H9 (cell line): ENCODE results near the gene SLC25A53. TPM values are rescaled to one million over a fixed set of nuclear protein-coding genes. Genes with fewer than 3 reads are reported as not detected.

Source experiments
- DNase-seq: peaks from one replicate; pipeline ENCODE4 v3.0.0-alpha.2; 2017
- H2AFZ ChIP-seq: one replicate; pipeline ENCODE4 v1.6.1; 2013; ENCODE audit warnings: mild to moderate bottlenecking, low read length, control low read depth, moderate library complexity
- H2AK5ac ChIP-seq: 2 replicates; pipeline ENCODE4 v1.6.1; 2013; ENCODE audit warnings: low read length, control low read depth, mixed read lengths; ENCODE audit not compliant: insufficient read length
- H2BK120ac ChIP-seq: one replicate; pipeline ENCODE4 v1.6.1; 2013; ENCODE audit warnings: low read depth, mild to moderate bottlenecking, low read length, control low read depth, inconsistent platforms; ENCODE audit not compliant: poor library complexity, severe bottlenecking
- H2BK12ac ChIP-seq: 2 replicates; pipeline ENCODE4 v1.6.1; 2013; ENCODE audit warnings: low read length, control low read depth, mixed read lengths, low read depth; ENCODE audit not compliant: insufficient read length
- H2BK15ac ChIP-seq: 2 replicates; pipeline ENCODE4 v1.6.1; 2013; ENCODE audit warnings: low read depth, low read length, control low read depth
- H2BK20ac ChIP-seq: one replicate; pipeline ENCODE4 v1.6.1; 2013; ENCODE audit warnings: low read depth, mild to moderate bottlenecking, low read length, control low read depth, inconsistent platforms; ENCODE audit not compliant: poor library complexity, severe bottlenecking
- H2BK5ac ChIP-seq: 2 replicates; pipeline ENCODE4 v1.6.1; 2013; ENCODE audit warnings: low read length, control low read depth, mixed read lengths; ENCODE audit not compliant: insufficient read length
- H3K14ac ChIP-seq: 2 replicates; pipeline ENCODE4 v1.6.1; 2013; ENCODE audit warnings: low read length, control low read depth; ENCODE audit not compliant: insufficient read depth
- H3K18ac ChIP-seq: 2 replicates; pipeline ENCODE4 v1.6.1; 2013; ENCODE audit warnings: low read depth, mild to moderate bottlenecking, mixed read lengths, low read length, control low read depth; ENCODE audit not compliant: insufficient read length
- H3K23ac ChIP-seq: 2 replicates; pipeline ENCODE4 v1.6.1; 2013; ENCODE audit warnings: low read length, control low read depth, mixed read lengths, low read depth; ENCODE audit not compliant: insufficient read length
- H3K23me2 ChIP-seq: 2 replicates; pipeline ENCODE4 v1.6.1; 2013; ENCODE audit warnings: low read depth, mild to moderate bottlenecking, mixed read lengths, low read length, control low read depth; ENCODE audit not compliant: insufficient read length, poor library complexity, severe bottlenecking
- H3K27ac ChIP-seq: 2 replicates; pipeline ENCODE4 v1.5.1; 2013; ENCODE audit warnings: low read length, control low read depth, mixed read lengths, low read depth; ENCODE audit not compliant: insufficient read length
- H3K27me3 ChIP-seq: 2 replicates; pipeline ENCODE4 v1.6.1; 2013; ENCODE audit warnings: low read length, control low read depth, inconsistent platforms; ENCODE audit not compliant: insufficient read depth
- H3K4ac ChIP-seq: 2 replicates; pipeline ENCODE4 v1.6.1; 2013; ENCODE audit warnings: low read depth, mild to moderate bottlenecking, control low read depth, inconsistent platforms, low read length, moderate library complexity
- H3K4me1 ChIP-seq: 2 replicates; pipeline ENCODE4 v1.6.1; 2013; ENCODE audit warnings: low read length, control low read depth, inconsistent platforms; ENCODE audit not compliant: insufficient read depth
- H3K4me2 ChIP-seq: 2 replicates; pipeline ENCODE4 v1.6.1; 2013; ENCODE audit warnings: low read length, control low read depth, mixed read lengths; ENCODE audit not compliant: insufficient read length, insufficient read depth
- H3K56ac ChIP-seq: 2 replicates; pipeline ENCODE4 v1.6.1; 2013; ENCODE audit warnings: low read depth, mild to moderate bottlenecking, mixed read lengths, low read length, control low read depth; ENCODE audit not compliant: insufficient read length
- H3K79me1 ChIP-seq: 2 replicates; pipeline ENCODE4 v1.6.1; 2013; ENCODE audit warnings: low read depth, mild to moderate bottlenecking, moderate library complexity, low read length, control low read depth, inconsistent platforms; ENCODE audit not compliant: insufficient read depth, poor library complexity, severe bottlenecking
- H3K79me2 ChIP-seq: 2 replicates; pipeline ENCODE4 v1.6.1; 2013; ENCODE audit warnings: low read length, control low read depth, inconsistent platforms; ENCODE audit not compliant: insufficient read depth
- H3K9ac ChIP-seq: 2 replicates; pipeline ENCODE4 v1.6.1; 2013; ENCODE audit warnings: low read length, control low read depth, mixed read lengths; ENCODE audit not compliant: insufficient read length; ENCODE audit errors: extremely low read depth
- H3K9me3 ChIP-seq: one replicate; pipeline ENCODE4 v1.6.1; 2013; ENCODE audit warnings: low read depth, low read length, inconsistent platforms; ENCODE audit not compliant: control insufficient read depth
- H3T11ph ChIP-seq: one replicate; pipeline ENCODE4 v1.6.1; 2013; ENCODE audit warnings: mild to moderate bottlenecking, low read length, control low read depth, inconsistent platforms
- H4K20me1 ChIP-seq: one replicate; pipeline ENCODE4 v1.6.1; 2013; ENCODE audit not compliant: control insufficient read depth, insufficient read length, insufficient read depth
- H4K5ac ChIP-seq: 2 replicates; pipeline ENCODE4 v1.6.1; 2013; ENCODE audit warnings: low read depth, mild to moderate bottlenecking, mixed read lengths, low read length, control low read depth; ENCODE audit not compliant: insufficient read length
- H4K8ac ChIP-seq: replicated peaks from 2 replicates; pipeline ENCODE4 v1.6.1; 2013; ENCODE audit warnings: low read length, control low read depth, mixed read lengths, low read depth; ENCODE audit not compliant: insufficient read length
- H4K91ac ChIP-seq: 2 replicates; pipeline ENCODE4 v1.6.1; 2013; ENCODE audit warnings: low read depth, mild to moderate bottlenecking, moderate library complexity, mixed read lengths, low read length, control low read depth; ENCODE audit not compliant: insufficient read length
- H3K27ac Mint-ChIP-seq, 3 experiments: 2 replicates in 2 of 3; 3 replicates in 1 of 3; pipeline ENCODE4 v1.8.0; 2020 to 2021; ENCODE audit warnings: mixed read lengths in 3 of 3, mild to moderate bottlenecking in 1 of 3, moderate library complexity in 1 of 3
- H3K27me3 Mint-ChIP-seq: 2 replicates; pipeline ENCODE4 v1.8.0; 2021; ENCODE audit warnings: low read depth, mild to moderate bottlenecking, moderate library complexity, mixed read lengths
- H3K36me3 Mint-ChIP-seq, 3 experiments: 2 replicates in 2 of 3; 3 replicates in 1 of 3; pipeline ENCODE4 v1.8.0; 2020 to 2021; ENCODE audit warnings: low read depth in 3 of 3, mixed read lengths in 3 of 3; ENCODE audit not compliant: insufficient read depth in 1 of 3
- H3K4me1 Mint-ChIP-seq, 2 experiments: 2 replicates each; pipeline ENCODE4 v1.8.0; 2020; ENCODE audit warnings: mixed read lengths in 2 of 2
- H3K4me3 Mint-ChIP-seq, 2 experiments: 2 replicates in 1 of 2; 3 replicates in 1 of 2; pipeline ENCODE4 v1.8.0; 2020 to 2021; ENCODE audit warnings: mild to moderate bottlenecking in 2 of 2, mixed read lengths in 2 of 2, moderate library complexity in 1 of 2
- H3K9me3 Mint-ChIP-seq, 2 experiments: 2 replicates in 1 of 2; 3 replicates in 1 of 2; pipeline ENCODE4 v1.8.0; 2020; ENCODE audit warnings: mild to moderate bottlenecking in 2 of 2, mixed read lengths in 2 of 2, moderate library complexity in 1 of 2
- WGBS: extraction: QIAGEN DNeasy Blood & Tissue Kit; methylation state at CpG from one replicate; pipeline ENCODE4 v1.1.7; 2013; ENCODE audit warnings: missing lambda C conversion rate, low lambda C conversion rate, mixed read lengths; ENCODE audit not compliant: insufficient read length; ENCODE audit errors: extremely low coverage; 5-methylcytosine and 5-hydroxymethylcytosine counted together
- total RNA-seq: library from RNA; stranded (reverse); gene quantifications from 2 replicates; pipeline ENCODE4 v1.2.1, GENCODE V29; 2021
- TF ChIP-seq, protein P1 (sequence below): fragments of 200-600 bp; sonication (generic); conservative IDR thresholded peaks from 3 replicates; pipeline ENCODE4 v1.8.0; 2021; ENCODE audit warnings: antibody characterized with exemption, mild to moderate bottlenecking

SLC25A53 gene
- total RNA-seq, 1 experiment from 2014 or later: 1.6 TPM

DNA sequence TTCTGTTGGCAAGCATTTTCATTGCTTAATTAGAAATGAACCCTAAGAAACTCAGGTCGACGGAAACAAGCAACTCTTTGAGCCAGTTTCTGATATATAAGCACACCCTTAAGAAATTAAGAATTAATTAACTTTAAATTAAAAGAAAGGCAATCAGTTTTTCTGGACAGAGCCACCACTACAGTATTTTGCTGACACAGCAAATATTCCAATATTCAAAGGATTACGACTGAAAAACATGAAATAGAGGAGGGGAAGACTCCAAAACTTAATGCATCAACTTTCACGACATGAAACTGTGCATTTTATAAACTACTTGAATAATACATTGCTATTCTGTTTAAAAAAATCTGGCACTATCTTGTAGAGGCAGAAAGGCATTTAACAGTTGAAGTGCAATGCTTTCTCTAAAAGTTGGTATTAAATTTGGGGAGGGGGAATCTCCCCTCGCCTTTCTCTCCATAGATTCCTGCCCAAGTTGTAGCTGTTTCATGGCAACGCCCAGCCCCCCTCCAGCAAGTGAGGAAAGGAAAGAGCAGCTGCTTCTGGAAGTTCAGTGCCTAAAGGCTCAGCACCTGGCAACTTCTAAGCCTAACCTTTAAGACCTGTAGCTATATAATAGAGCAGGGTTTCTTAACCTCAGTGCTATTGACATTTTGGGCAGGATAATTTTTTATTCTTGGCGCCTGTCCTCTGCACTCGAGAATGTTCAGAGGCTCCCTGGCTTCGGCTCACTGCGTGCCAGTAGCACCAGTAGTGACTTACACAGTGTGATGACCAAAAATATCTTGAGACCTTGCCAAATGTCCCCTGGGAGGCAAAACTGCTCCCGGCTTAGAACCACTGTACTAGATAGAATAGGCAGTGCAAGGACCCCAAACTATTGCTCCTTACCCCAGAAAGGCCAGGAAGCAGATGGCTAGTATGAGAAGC, 51.2 kb downstream of the SLC25A53 start:
- DNase-seq: no peak
- Mint-ChIP-seq H3K27ac (no peak overlapping the region), H3K9me3 (peaks cover 0 to 51% of the 10 kb centered on the region in 2 experiments; a peak in 2 of 5 replicates), H3K27me3 (peaks cover 7% of the 10 kb centered on the region), H3K4me1 (no peaks in the 10 kb centered on the region), H3K4me3 (no peak overlapping the region), H3K36me3 (peaks cover 0 to 6% (median 4%) of the 10 kb centered on the region in 3 experiments; a peak in 4 of 7 replicates)
- Histone ChIP-seq H4K8ac (no peak overlapping the region), H4K91ac (no peak overlapping the region), H3K14ac (no peak overlapping the region), H3K23me2 (no peaks in the 10 kb centered on the region), H2BK20ac (no peak overlapping the region), H2BK15ac (no peak overlapping the region), H3K79me1 (no peaks in the 10 kb centered on the region), H4K5ac (no peak overlapping the region), H4K20me1 (no peaks in the 10 kb centered on the region), H3K27me3 (no peaks in the 10 kb centered on the region), H3K56ac (no peak overlapping the region), H3K4me2 (no peak overlapping the region), H3K9ac (no peak overlapping the region), H3K4ac (no peak overlapping the region), H3K4me1 (no peaks in the 10 kb centered on the region), H2BK5ac (no peak overlapping the region), H3K9me3 (no peaks in the 10 kb centered on the region), H2BK120ac (no peak overlapping the region), H3K23ac (no peak overlapping the region), H3K79me2 (no peaks in the 10 kb centered on the region), H2AFZ (no peak overlapping the region), H3K27ac (no peak overlapping the region), H2BK12ac (no peak overlapping the region), H2AK5ac (no peak overlapping the region), H3K18ac (no peak overlapping the region), H3T11ph (no peak overlapping the region)
- WGBS: no CpG with 5 or more reads among the region's 11 CpGs
- TF ChIP-seq, protein P1, sequence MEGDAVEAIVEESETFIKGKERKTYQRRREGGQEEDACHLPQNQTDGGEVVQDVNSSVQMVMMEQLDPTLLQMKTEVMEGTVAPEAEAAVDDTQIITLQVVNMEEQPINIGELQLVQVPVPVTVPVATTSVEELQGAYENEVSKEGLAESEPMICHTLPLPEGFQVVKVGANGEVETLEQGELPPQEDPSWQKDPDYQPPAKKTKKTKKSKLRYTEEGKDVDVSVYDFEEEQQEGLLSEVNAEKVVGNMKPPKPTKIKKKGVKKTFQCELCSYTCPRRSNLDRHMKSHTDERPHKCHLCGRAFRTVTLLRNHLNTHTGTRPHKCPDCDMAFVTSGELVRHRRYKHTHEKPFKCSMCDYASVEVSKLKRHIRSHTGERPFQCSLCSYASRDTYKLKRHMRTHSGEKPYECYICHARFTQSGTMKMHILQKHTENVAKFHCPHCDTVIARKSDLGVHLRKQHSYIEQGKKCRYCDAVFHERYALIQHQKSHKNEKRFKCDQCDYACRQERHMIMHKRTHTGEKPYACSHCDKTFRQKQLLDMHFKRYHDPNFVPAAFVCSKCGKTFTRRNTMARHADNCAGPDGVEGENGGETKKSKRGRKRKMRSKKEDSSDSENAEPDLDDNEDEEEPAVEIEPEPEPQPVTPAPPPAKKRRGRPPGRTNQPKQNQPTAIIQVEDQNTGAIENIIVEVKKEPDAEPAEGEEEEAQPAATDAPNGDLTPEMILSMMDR: no peak
